HepG2 (cell line): Measurements from ENCODE around the gene NOM1. TPM values are rescaled to one million over a fixed set of nuclear protein-coding genes. Genes with fewer than 3 reads are reported as not detected.

Source experiments
- ATAC-seq: fragments of 200-7000 bp; cut with Tn5 transposase; 3 replicates; pipeline ENCODE4 v1.9.1; 2020; ENCODE audit warnings: mild to moderate bottlenecking, moderate library complexity
- BruUV-seq: library from RNA; stranded (reverse); fragments of 400-500 nt; replicated peaks from 2 replicates; lab custom pipeline; 2021; lab: Mats Ljungman, UMichigan
- CTCF ChIA-PET: fragments of 300-600 bp; formaldehyde crosslinking; extraction: SDS; loops from one replicate; lab custom pipeline; 2021; ENCODE audit warnings: low total read pairs, inconsistent platforms, low intra/inter-chr PET ratio; lab: Yijun Ruan, JAX
- POLR2A ChIA-PET: fragments of 350-600 bp; sonication (Branson Sonifier 250); formaldehyde crosslinking; loops from one replicate; lab custom pipeline; 2020; ENCODE audit warnings: antibody characterized with exemption, inconsistent platforms; lab: Yijun Ruan, JAX
- DNase-seq: peaks from one replicate; pipeline ENCODE4 v3.0.0-alpha.2; 2015; ENCODE audit warnings: low spot score
- FAIRE-seq: peaks from 3 replicates; lab custom pipeline; 2011; peaks lifted over from hg19 to GRCh38; lab: Jason Lieb, UNC
- H2AFZ ChIP-seq: one replicate; pipeline ENCODE4 v1.6.1; 2011; ENCODE audit warnings: low read length, inconsistent platforms
- H3K27ac ChIP-seq: fragments of 300-600 bp; 3 replicates; pipeline ENCODE4 v1.8.0; 2011; ENCODE audit warnings: mixed run types, mild to moderate bottlenecking, mixed read lengths, low read length, inconsistent platforms; ENCODE audit not compliant: insufficient read depth; ENCODE audit errors: extremely low read length
- H3K27me3 ChIP-seq, 2 experiments: fragments of 200-600 bp in 1 of 2; 2 replicates in 1 of 2; 3 replicates in 1 of 2; pipeline versions ENCODE4 v1.6.0 to v1.8.0; 2011; ENCODE audit warnings: low read length in 2 of 2, mild to moderate bottlenecking in 2 of 2, moderate library complexity in 2 of 2, inconsistent platforms in 1 of 2; ENCODE audit not compliant: insufficient read depth in 2 of 2, control insufficient read depth in 1 of 2
- H3K36me3 ChIP-seq, 2 experiments: fragments of 200-600 bp in 1 of 2; replicated peaks in 1 of 2; 2 replicates in 1 of 2; 3 replicates in 1 of 2; pipeline versions ENCODE4 v1.5.1 to v1.8.0; 2011; ENCODE audit warnings: low read length in 2 of 2, inconsistent platforms in 1 of 2; ENCODE audit not compliant: insufficient read depth in 2 of 2, control insufficient read depth in 1 of 2
- H3K4me1 ChIP-seq: 2 replicates; pipeline ENCODE4 v1.5.1; 2012; ENCODE audit warnings: low read length, inconsistent platforms; ENCODE audit not compliant: insufficient read depth
- H3K4me2 ChIP-seq: 2 replicates; pipeline ENCODE4 v1.6.0; 2011; ENCODE audit warnings: low read depth, low read length, inconsistent platforms
- H3K4me3 ChIP-seq, 3 experiments: fragments of 200-600 bp in 1 of 3; sonication (generic), shearing (Covaris generic) in 1 of 3; replicated peaks in 1 of 3; 2 replicates each; pipeline ENCODE4 v1.5.1; 2011 to 2016; ENCODE audit warnings: low read length in 3 of 3, inconsistent platforms in 2 of 3, low read depth in 2 of 3, mild to moderate bottlenecking in 2 of 3, control low read depth in 1 of 3, mixed read lengths in 1 of 3; ENCODE audit not compliant: insufficient read depth in 1 of 3
- H3K79me2 ChIP-seq: one replicate; pipeline ENCODE4 v1.6.1; 2011; ENCODE audit warnings: low read length, inconsistent platforms; ENCODE audit not compliant: insufficient read depth
- H3K9ac ChIP-seq: 2 replicates; pipeline ENCODE4 v1.6.0; 2011; ENCODE audit warnings: mild to moderate bottlenecking, low read depth, low read length, inconsistent platforms; ENCODE audit not compliant: insufficient read depth
- H3K9me3 ChIP-seq: 2 replicates; pipeline ENCODE4 v1.5.1; 2012; ENCODE audit warnings: mild to moderate bottlenecking, low read length
- H4K20me1 ChIP-seq: 2 replicates; pipeline ENCODE4 v1.6.0; 2011; ENCODE audit warnings: inconsistent platforms, mild to moderate bottlenecking, low read length, moderate library complexity; ENCODE audit not compliant: insufficient read depth
- MAFF ChIP-seq: IDR thresholded peaks from 2 replicates; pipeline ENCODE4 v1.6.1; 2011; ENCODE audit warnings: low read depth, low read length, improper control_type of control experiment
- MAFK ChIP-seq, 2 experiments: IDR thresholded peaks in 1 of 2; conservative IDR thresholded peaks in 1 of 2; 2 replicates each; pipeline ENCODE4 v1.6.1; 2011; ENCODE audit warnings: improper control_type of control experiment in 2 of 2, low read length in 2 of 2
- ZBTB8A ChIP-seq: sonication (generic); formaldehyde crosslinking; IDR thresholded peaks from 2 replicates; pipeline ENCODE4 v1.4.0; 2020; ENCODE audit warnings: mild to moderate bottlenecking, low read depth, missing genetic modification reagents, borderline replicate concordance
- WGBS: methylation state at CpG from one replicate; pipeline ENCODE4 v1.1.6; 2017; ENCODE audit warnings: low lambda C conversion rate; 5-methylcytosine and 5-hydroxymethylcytosine counted together
- in situ Hi-C: cut with HindIII; loops from 2 replicates; pipeline ENCODE4 v1.10.0; 2017; ENCODE audit warnings: low pct_unique_long_range_greater_than_20kb; ENCODE audit not compliant: extremely low pct_ligation_motif_present
- intact Hi-C: fragments of 100-400 bp; cut with micrococcal nuclease; formaldehyde crosslinking; loops from one replicate; pipeline ENCODE4 v1.10.0; 2022; ENCODE audit not compliant: unreplicated experiment
- polyA plus RNA-seq, 8 experiments: library from polyadenylated mRNA; depleted of rRNA in 3 of 8; stranded (reverse) in 7 of 8; unstranded in 1 of 8; fragments of >200 nt; fragmentation: Illumina TruSeq in 4 of 8; extraction: Trizol in 4 of 8; gene quantifications; 2 replicates each; pipeline versions ENCODE4 v1.2.1 to v1.2.3, GENCODE V29; 2011 to 2016; ENCODE audit warnings: low read depth in 4 of 8, missing spikeins in 1 of 8, mixed read lengths in 1 of 8; ENCODE audit not compliant: insufficient read depth in 1 of 8
- total RNA-seq, 5 experiments: library from RNA; depleted of rRNA; stranded (reverse); fragments of >200 nt; fragmentation: Illumina TruSeq; extraction: Trizol; gene quantifications; 2 replicates each; pipeline ENCODE4 v1.2.3, GENCODE V29; 2016; ENCODE audit warnings: low read depth in 1 of 5
- TF ChIP-seq, protein P1 (sequence below): sonication (generic); formaldehyde crosslinking; IDR thresholded peaks from 2 replicates; pipeline ENCODE4 v1.4.0; 2020; ENCODE audit warnings: missing genetic modification reagents, borderline replicate concordance
- TF ChIP-seq, protein P2 (sequence below): sonication (generic); formaldehyde crosslinking; IDR thresholded peaks from 2 replicates; pipeline ENCODE4 v1.5.0; 2020; ENCODE audit warnings: mild to moderate bottlenecking, missing genetic modification reagents

The NOM1 gene
- total and polyA plus RNA-seq, 2 of the 13 experiments (the other 11 are each of a cell fraction or from before 2014, with no cell fraction given): 14.2 to 26.2 TPM

DNA sequence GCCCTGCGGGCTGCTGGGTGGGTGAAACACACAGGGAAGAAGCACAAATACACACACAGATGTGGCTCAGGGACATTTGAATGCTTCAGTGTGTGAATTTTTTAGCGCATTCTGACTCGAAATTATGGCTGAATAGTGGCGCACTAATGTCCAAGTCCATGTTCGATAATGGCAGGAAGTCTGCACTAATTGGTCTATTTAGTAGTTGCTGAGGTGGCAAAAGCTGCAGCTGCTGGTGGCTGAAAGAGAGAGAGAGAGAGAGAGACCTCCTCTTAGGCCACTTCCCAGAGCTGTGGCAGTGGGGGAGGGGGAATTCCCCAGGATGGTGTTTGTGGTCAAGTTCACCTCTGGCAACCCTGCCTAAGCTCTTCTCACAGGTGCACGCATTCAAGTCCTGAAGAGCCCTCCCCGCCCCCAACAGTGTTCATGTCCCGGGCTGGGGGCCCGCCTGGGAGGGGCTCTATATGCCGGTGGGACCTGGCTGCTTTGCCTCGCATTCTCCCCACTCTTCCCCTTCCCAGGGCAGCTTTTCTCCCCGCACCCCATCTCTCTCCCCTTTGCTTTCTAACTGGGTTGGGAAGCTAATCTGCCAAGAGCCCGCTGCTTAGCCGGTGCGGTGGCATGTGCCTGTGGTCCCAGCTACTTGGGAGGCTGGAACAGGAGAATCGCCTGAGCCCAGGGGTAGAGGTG is 67.0 kb downstream of the NOM1 start:
- peaks cover 58% of the 10 kb centered on the region for H3K4me1 ChIP-seq
- CTCF ChIA-PET: no interaction called here
- intact Hi-C loops: loop anchor here (10.0 kb wide), 1 partner anchor 118 kb away; the partner anchor contains the start of gene UBE3C
- TF ChIP-seq, protein P1, sequence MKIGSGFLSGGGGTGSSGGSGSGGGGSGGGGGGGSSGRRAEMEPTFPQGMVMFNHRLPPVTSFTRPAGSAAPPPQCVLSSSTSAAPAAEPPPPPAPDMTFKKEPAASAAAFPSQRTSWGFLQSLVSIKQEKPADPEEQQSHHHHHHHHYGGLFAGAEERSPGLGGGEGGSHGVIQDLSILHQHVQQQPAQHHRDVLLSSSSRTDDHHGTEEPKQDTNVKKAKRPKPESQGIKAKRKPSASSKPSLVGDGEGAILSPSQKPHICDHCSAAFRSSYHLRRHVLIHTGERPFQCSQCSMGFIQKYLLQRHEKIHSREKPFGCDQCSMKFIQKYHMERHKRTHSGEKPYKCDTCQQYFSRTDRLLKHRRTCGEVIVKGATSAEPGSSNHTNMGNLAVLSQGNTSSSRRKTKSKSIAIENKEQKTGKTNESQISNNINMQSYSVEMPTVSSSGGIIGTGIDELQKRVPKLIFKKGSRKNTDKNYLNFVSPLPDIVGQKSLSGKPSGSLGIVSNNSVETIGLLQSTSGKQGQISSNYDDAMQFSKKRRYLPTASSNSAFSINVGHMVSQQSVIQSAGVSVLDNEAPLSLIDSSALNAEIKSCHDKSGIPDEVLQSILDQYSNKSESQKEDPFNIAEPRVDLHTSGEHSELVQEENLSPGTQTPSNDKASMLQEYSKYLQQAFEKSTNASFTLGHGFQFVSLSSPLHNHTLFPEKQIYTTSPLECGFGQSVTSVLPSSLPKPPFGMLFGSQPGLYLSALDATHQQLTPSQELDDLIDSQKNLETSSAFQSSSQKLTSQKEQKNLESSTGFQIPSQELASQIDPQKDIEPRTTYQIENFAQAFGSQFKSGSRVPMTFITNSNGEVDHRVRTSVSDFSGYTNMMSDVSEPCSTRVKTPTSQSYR (CRISPR knock-in tag): peak; percentile 77
- TF ChIP-seq, protein P2, sequence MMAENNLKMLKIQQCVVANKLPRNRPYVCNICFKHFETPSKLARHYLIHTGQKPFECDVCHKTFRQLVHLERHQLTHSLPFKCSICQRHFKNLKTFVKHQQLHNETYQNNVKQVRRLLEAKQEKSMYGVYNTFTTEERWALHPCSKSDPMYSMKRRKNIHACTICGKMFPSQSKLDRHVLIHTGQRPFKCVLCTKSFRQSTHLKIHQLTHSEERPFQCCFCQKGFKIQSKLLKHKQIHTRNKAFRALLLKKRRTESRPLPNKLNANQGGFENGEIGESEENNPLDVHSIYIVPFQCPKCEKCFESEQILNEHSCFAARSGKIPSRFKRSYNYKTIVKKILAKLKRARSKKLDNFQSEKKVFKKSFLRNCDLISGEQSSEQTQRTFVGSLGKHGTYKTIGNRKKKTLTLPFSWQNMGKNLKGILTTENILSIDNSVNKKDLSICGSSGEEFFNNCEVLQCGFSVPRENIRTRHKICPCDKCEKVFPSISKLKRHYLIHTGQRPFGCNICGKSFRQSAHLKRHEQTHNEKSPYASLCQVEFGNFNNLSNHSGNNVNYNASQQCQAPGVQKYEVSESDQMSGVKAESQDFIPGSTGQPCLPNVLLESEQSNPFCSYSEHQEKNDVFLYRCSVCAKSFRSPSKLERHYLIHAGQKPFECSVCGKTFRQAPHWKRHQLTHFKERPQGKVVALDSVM (CRISPR knock-in tag): 0 out of 2 replicates have a peak, but pooled peaks have one; percentile 35
- peak; percentile 53; the same call in 1 of the 2 replicates for TF ChIP-seq MAFF
- TF ChIP-seq MAFK (conservative IDR thresholded peaks at IDR 0.05 in 1 of 2, IDR thresholded peaks at IDR 0.05 in 1 of 2; ENCODE audit: low read length in 2 of 2): peak; percentile 10 to 64; a peak in 2 of 4 replicates
- no peak for TF ChIP-seq ZBTB8A (CRISPR knock-in tag)
- no peak overlapping the region for H2AFZ ChIP-seq
- H3K9me3 ChIP-seq: no peaks in the 10 kb centered on the region
- FAIRE-seq: no peak
- H4K20me1 ChIP-seq: peaks cover 4% of the 10 kb centered on the region; the same call in 1 of the 2 replicates
- 48% methylated on average over 15 of the region's 16 CpGs for WGBS
- ATAC-seq: no peak
- no peak for DNase-seq
- H3K27me3 ChIP-seq: peaks cover 19 to 91% of the 10 kb centered on the region in 2 experiments
- no TSS peak for BruUV-seq
- H3K36me3 ChIP-seq: no peaks in the 10 kb centered on the region
- H3K4me3 ChIP-seq: no peak overlapping the region
- in situ Hi-C loops: no loop called here
- H3K27ac ChIP-seq: no peak overlapping the region
- no peak overlapping the region for H3K4me2 ChIP-seq
- POLR2A ChIA-PET: interaction anchor here (1.1 kb wide), 1 partner anchor 28 kb away, joined by 3 read pairs; no protein-coding TSS in a partner anchor
- no peak overlapping the region for H3K9ac ChIP-seq
- H3K79me2 ChIP-seq: no peaks in the 10 kb centered on the region
